ENCODE results near the gene PARN. TPM values are rescaled to one million over a fixed set of nuclear protein-coding genes. Genes with fewer than 3 reads are reported as not detected.

Gene PARN
- total and polyA plus RNA-seq, 2 of the 4 experiments (the other 2 are of a cell fraction), result 24.6 to 25.1 TPM

GRCh38 chr16:14502932-14503741 is 126.9 kb downstream of the PARN start:
- BruUV-seq (replicated peaks), result no TSS peak

More at GRCh38 chr16:14502932-14503741, 126.9 kb downstream of the PARN start:
- 100% methylated on average over 1 of the region's 9 CpGs; no CpG with 5 or more reads in 1 of the 2 experiments for WGBS, 2 experiments (ENCODE audit: extremely low coverage in 2 of 2, insufficient read length in 1 of 2)
- Histone ChIP-seq H2AFZ (replicated peaks; ENCODE audit: low read length, poor library complexity) (no peak overlapping the region), H4K20me1 (ENCODE audit: insufficient read depth, low read length) (no peaks in the 10 kb centered on the region; the same call in 1 of the 2 replicates), H3K9me1 (ENCODE audit: insufficient read depth, low read length) (peaks cover 19% of the 10 kb centered on the region), H4K91ac (ENCODE audit: insufficient read depth, low read depth, low read length) (peak overlapping the region; percentile 33; the same call in 1 of the 2 replicates), H3K56ac (ENCODE audit: extremely low read depth, insufficient read depth, low read length) (no peak overlapping the region), H3K4me3 (ENCODE audit: insufficient read depth, low read depth, low read length) (no peak overlapping the region), H2AK5ac (ENCODE audit: low read depth, low read length) (peak overlapping the region; percentile 32; the same call in 1 of the 2 replicates), H4K5ac (ENCODE audit: low read depth, low read length) (0 out of 2 replicates have a peak overlapping the region, but pooled peaks have one; percentile 27), H3K4me2 (ENCODE audit: low read depth, low read length) (peak overlapping the region; percentile 34), H2AK9ac (replicated peaks; ENCODE audit: low read depth, low read length, poor library complexity) (no peak overlapping the region), H3K14ac (replicated peaks; ENCODE audit: low read depth, low read length) (no peak overlapping the region), H3K9ac (ENCODE audit: low read depth, low read length) (no peak overlapping the region), H3K23ac (ENCODE audit: low read depth, low read length) (no peak overlapping the region), H3K4me1 (ENCODE audit: control insufficient read depth, insufficient read depth, low read length) (peaks cover 25% of the 10 kb centered on the region), H3K27ac (ENCODE audit: insufficient read depth, low read length) (no peak overlapping the region; the same call in 1 of the 2 replicates), H3K36me3 (ENCODE audit: control insufficient read depth, insufficient read depth, low read length) (no peaks in the 10 kb centered on the region), H3K27me3 (ENCODE audit: control insufficient read depth, insufficient read depth, low read length) (no peaks in the 10 kb centered on the region), H2BK5ac (ENCODE audit: low read depth, low read length, poor library complexity, severe bottlenecking) (no peak overlapping the region), H3K18ac (ENCODE audit: low read depth, low read length) (peak overlapping the region; percentile 53; the same call in 1 of the 2 replicates), H2BK15ac (ENCODE audit: low read depth, low read length) (peak overlapping the region; percentile 87; the same call in 2 of the 3 replicates), H4K8ac (ENCODE audit: low read depth in 2 of 2, low read length in 2 of 2) (peak overlapping the region in 1 of 2 experiments; percentile 56; a peak in 2 of 4 replicates), H3K4ac (ENCODE audit: low read depth, low read length) (peak overlapping the region; percentile 71; the same call in 1 of the 2 replicates), H2BK120ac (ENCODE audit: low read depth, low read length) (peak overlapping the region; percentile 59; the same call in 1 of the 2 replicates), H3K79me1 (ENCODE audit: low read depth in 1 of 2, low read length in 2 of 2) (peaks cover 9 to 30% of the 10 kb centered on the region in 2 experiments; a peak in 3 of 4 replicates), H2BK20ac (ENCODE audit: low read depth, low read length) (0 out of 2 replicates have a peak overlapping the region, but pooled peaks have one; percentile 70), H3K9me3 (ENCODE audit: control insufficient read depth, insufficient read depth, low read length) (no peaks in the 10 kb centered on the region)
- DNase-seq, result peak; percentile 76
- ChIA-PET CTCF (interaction anchor here (1.7 kb wide), 1 partner anchor 16 kb away, joined by 7 read pairs; no protein-coding TSS in a partner anchor), POLR2A (ENCODE audit: unreplicated experiment) (interaction anchor here (0.5 kb wide), 1 partner anchor 15 kb away, joined by 6 read pairs; no protein-coding TSS in a partner anchor)
- no peak for TF ChIP-seq MAZ (IDR thresholded peaks at IDR 0.05; ENCODE audit: borderline replicate concordance, low read depth, low read length)
- TF ChIP-seq MAFK (IDR thresholded peaks at IDR 0.05; ENCODE audit: low read depth, low read length), result peak; percentile 67
- TF ChIP-seq POLR2A (IDR thresholded peaks at IDR 0.05; ENCODE audit: low read depth, low read length), result no peak
- no peak for TF ChIP-seq ELK1 (IDR thresholded peaks at IDR 0.05; ENCODE audit: borderline replicate concordance, low read depth, low read length)
- no peak for TF ChIP-seq CEBPB (IDR thresholded peaks at IDR 0.05; ENCODE audit: low read depth, low read length)
- no peak for TF ChIP-seq MXI1 (IDR thresholded peaks at IDR 0.05; ENCODE audit: borderline replicate concordance, low read depth, low read length)
- no peak for TF ChIP-seq RAD21 (IDR thresholded peaks at IDR 0.05; ENCODE audit: low read length)
- no peak; the same call in 1 of the 2 replicates for TF ChIP-seq RFX5 (IDR thresholded peaks at IDR 0.05; ENCODE audit: low read depth, low read length)
- no peak for TF ChIP-seq RCOR1 (IDR thresholded peaks at IDR 0.05; ENCODE audit: insufficient replicate concordance, low read length)
- peak; percentile 64 for TF ChIP-seq NFE2L2 (IDR thresholded peaks at IDR 0.05; ENCODE audit: low read depth, low read length)
- 0 out of 2 replicates have a peak, but pooled peaks have one; percentile 12 for TF ChIP-seq FOS (IDR thresholded peaks at IDR 0.05; ENCODE audit: low read depth, low read length)
- in situ Hi-C loops (cut with MboI; ENCODE audit: low sequenced_read_pairs) (no loop called here), intact Hi-C loops (cut with micrococcal nuclease) (no loop called here), dilution Hi-C loops (cut with HindIII; ENCODE audit: low sequenced_read_pairs, unreplicated experiment) (no loop called here)
- ATAC-seq (ENCODE audit: low read depth), result no peak
